MCF 10A (cell line): ENCODE results near the gene SIRT7. TPM values are rescaled to one million over a fixed set of nuclear protein-coding genes. Genes with fewer than 3 reads are reported as not detected.

Source experiments
- BruUV-seq: library from RNA; stranded (reverse); fragments of 400-500 nt; replicated peaks from 2 replicates; lab custom pipeline; 2021; lab: Mats Ljungman, UMichigan
- CTCF ChIA-PET: fragments of 300-600 bp; sonication (Branson Sonifier 250); formaldehyde crosslinking; extraction: SDS; loops from one replicate; lab custom pipeline; 2021; ENCODE audit warnings: antibody characterized with exemption, inconsistent platforms; lab: Yijun Ruan, JAX
- POLR2A ChIA-PET: fragments of 300-600, 350-650 bp; sonication (Branson Sonifier 250); formaldehyde crosslinking; extraction: SDS; loops from one replicate; lab custom pipeline; 2020; ENCODE audit warnings: antibody characterized with exemption, inconsistent platforms; lab: Yijun Ruan, JAX
- DNase-seq: peaks from one replicate; pipeline ENCODE4 v3.0.0-alpha.2; 2018; ENCODE audit not compliant: unreplicated experiment
- H3K27ac Mint-ChIP-seq: one replicate; pipeline ENCODE4 v1.8.0; 2022; ENCODE audit warnings: mild to moderate bottlenecking, low read depth, mixed read lengths; ENCODE audit not compliant: unreplicated experiment
- H3K27me3 Mint-ChIP-seq: one replicate; pipeline ENCODE4 v1.8.0; 2022; ENCODE audit warnings: mixed read lengths; ENCODE audit not compliant: insufficient read depth, unreplicated experiment
- H3K36me3 Mint-ChIP-seq: one replicate; pipeline ENCODE4 v1.8.0; 2022; ENCODE audit warnings: mild to moderate bottlenecking, moderate library complexity, mixed read lengths; ENCODE audit not compliant: insufficient read depth, unreplicated experiment
- H3K4me1 Mint-ChIP-seq: one replicate; pipeline ENCODE4 v1.8.0; 2022; ENCODE audit warnings: mixed read lengths; ENCODE audit not compliant: insufficient read depth, unreplicated experiment
- H3K4me3 Mint-ChIP-seq: one replicate; pipeline ENCODE4 v1.8.0; 2022; ENCODE audit warnings: mild to moderate bottlenecking, moderate library complexity, mixed read lengths; ENCODE audit not compliant: unreplicated experiment
- H3K9me3 Mint-ChIP-seq: one replicate; pipeline ENCODE4 v1.8.0; 2022; ENCODE audit warnings: mixed read lengths; ENCODE audit not compliant: unreplicated experiment
- intact Hi-C: fragments of 100-400 bp; cut with micrococcal nuclease; formaldehyde crosslinking; loops from 2 replicates; pipeline ENCODE4 v1.14.1; 2022
- total RNA-seq: library from RNA; stranded (reverse); gene quantifications from 2 replicates; pipeline ENCODE4 v1.2.3, GENCODE V29; 2022
- TF ChIP-seq, protein P1 (sequence below): fragments of 200-600 bp; IDR thresholded peaks from one replicate; pipeline ENCODE4 v1.8.0; 2022; ENCODE audit warnings: antibody characterized with exemption, mild to moderate bottlenecking; ENCODE audit not compliant: unreplicated experiment

The SIRT7 gene
- total RNA-seq, 1 experiment from 2014 or later, result 36.6 TPM

DNA sequence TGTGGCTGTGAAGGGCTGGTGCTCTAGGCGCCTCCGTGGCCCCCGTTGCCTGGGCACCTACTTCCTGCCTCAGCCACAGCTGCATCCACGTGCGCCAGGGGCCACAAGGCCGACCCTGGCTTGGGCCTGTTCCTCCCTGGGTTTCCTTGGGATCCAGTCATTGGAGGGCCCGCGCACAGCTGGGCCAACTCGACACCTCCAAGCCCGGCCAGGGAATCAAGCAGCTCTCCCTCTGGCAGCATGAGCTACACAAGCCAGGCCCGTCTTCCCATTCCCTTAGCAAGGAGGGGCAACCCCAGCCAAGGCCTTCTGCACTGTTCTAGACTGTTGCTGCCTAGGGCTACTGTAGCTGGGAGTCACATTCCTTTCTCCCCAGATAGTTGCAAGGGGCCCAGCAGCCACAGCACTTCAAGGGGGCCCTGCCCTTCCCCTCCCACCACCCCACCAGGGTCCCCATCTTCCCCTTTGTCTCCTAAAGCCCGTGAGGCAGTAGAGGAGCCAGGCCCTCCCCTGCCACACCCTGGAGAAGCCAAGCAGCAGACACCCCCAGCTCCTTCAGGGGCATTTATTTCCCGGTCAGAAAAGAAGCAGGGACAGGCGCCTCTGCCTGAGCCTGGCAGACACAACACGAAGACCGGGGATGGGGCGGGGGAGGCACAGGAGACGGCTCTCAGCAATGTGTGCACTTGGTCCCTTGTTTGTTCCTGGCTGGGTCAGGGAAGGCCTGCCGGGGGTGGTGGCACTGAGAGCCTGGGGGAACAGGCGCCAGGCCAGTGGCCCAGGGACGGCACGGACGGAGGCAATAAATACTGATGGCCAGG is 50.6 kb downstream of the SIRT7 start:
- ChIA-PET CTCF (interaction anchor here (0.5 kb wide), 1 partner anchor 14 kb away, joined by 4 read pairs; no protein-coding TSS in a partner anchor), POLR2A (interaction anchor here (0.7 to 2.1 kb wide), 15 partner anchors 12 to 164 kb away, joined by 3 to 21 read pairs (median 4); partner anchors contain the start of genes MCRIP1 and MRPL12)
- H3K4me1 Mint-ChIP-seq, result peaks cover 31% of the 10 kb centered on the region
- H3K9me3 Mint-ChIP-seq, result no peaks in the 10 kb centered on the region
- H3K36me3 Mint-ChIP-seq, result peaks cover 91% of the 10 kb centered on the region
- peak overlapping the region; percentile 28 for H3K27ac Mint-ChIP-seq
- H3K4me3 Mint-ChIP-seq, result no peak overlapping the region
- BruUV-seq, result no TSS peak
- no peaks in the 10 kb centered on the region for H3K27me3 Mint-ChIP-seq
- TF ChIP-seq, protein P1, sequence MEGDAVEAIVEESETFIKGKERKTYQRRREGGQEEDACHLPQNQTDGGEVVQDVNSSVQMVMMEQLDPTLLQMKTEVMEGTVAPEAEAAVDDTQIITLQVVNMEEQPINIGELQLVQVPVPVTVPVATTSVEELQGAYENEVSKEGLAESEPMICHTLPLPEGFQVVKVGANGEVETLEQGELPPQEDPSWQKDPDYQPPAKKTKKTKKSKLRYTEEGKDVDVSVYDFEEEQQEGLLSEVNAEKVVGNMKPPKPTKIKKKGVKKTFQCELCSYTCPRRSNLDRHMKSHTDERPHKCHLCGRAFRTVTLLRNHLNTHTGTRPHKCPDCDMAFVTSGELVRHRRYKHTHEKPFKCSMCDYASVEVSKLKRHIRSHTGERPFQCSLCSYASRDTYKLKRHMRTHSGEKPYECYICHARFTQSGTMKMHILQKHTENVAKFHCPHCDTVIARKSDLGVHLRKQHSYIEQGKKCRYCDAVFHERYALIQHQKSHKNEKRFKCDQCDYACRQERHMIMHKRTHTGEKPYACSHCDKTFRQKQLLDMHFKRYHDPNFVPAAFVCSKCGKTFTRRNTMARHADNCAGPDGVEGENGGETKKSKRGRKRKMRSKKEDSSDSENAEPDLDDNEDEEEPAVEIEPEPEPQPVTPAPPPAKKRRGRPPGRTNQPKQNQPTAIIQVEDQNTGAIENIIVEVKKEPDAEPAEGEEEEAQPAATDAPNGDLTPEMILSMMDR, result no peak
- intact Hi-C loops, result loop anchor here (10.0 kb wide), 1 partner anchor 47 kb away; the partner anchor contains the start of genes PCYT2 and SIRT7
- DNase-seq, result peak; percentile 55

DNA sequence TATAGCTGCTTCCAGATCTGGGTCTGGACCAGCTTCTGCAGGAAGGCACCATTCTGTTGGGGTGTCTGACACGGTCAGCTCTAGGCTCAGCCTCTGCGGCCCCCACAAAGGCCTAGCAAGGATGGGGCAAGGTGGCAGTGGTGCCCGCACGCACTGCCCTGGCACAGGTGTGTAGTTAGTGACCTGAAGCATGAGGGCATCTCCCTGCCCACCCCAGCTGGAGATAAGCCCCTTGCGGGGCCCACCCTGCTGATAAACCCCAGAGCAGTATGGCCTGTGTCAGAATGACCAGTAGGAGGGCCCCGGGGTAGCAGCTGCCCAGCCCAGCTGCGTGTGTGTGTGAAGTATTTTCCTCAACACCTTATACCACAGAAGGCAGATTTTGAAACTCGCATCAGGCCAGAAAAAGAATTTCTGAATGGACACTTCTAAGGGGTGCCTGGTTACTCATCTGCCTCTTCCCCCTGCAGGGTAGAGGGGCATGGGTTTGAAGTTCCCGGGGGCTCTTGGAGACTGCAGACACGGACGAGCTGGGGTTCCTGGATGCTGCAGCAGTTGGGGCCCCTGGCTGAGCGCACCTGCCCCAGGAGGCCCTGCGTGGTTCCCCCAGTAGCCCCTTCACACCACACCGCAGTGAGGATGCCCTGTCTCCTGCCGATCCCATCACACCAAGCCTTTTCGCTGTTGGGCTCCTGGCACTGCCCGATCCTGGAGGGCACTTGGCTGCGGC is 51.4 kb downstream of the SIRT7 start:
- Mint-ChIP-seq H3K4me1 (peaks cover 31% of the 10 kb centered on the region), H3K27ac (no peak overlapping the region), H3K36me3 (peaks cover 87% of the 10 kb centered on the region), H3K9me3 (no peaks in the 10 kb centered on the region), H3K27me3 (no peaks in the 10 kb centered on the region), H3K4me3 (no peak overlapping the region)
- TF ChIP-seq, protein P1, result no peak
- intact Hi-C loops, result loop anchor here (10.0 kb wide), 1 partner anchor 48 kb away; the partner anchor contains the start of genes PCYT2 and SIRT7
- no TSS peak for BruUV-seq
- ChIA-PET CTCF (interaction anchor here (0.5 kb wide), 1 partner anchor 198 kb away, joined by 8 read pairs; no protein-coding TSS in a partner anchor), POLR2A (interaction anchor here (0.8 to 2.1 kb wide), 15 partner anchors 9 to 163 kb away, joined by 3 to 21 read pairs (median 4); partner anchors contain the start of genes MCRIP1 and MRPL12)
- DNase-seq, result no peak

DNA sequence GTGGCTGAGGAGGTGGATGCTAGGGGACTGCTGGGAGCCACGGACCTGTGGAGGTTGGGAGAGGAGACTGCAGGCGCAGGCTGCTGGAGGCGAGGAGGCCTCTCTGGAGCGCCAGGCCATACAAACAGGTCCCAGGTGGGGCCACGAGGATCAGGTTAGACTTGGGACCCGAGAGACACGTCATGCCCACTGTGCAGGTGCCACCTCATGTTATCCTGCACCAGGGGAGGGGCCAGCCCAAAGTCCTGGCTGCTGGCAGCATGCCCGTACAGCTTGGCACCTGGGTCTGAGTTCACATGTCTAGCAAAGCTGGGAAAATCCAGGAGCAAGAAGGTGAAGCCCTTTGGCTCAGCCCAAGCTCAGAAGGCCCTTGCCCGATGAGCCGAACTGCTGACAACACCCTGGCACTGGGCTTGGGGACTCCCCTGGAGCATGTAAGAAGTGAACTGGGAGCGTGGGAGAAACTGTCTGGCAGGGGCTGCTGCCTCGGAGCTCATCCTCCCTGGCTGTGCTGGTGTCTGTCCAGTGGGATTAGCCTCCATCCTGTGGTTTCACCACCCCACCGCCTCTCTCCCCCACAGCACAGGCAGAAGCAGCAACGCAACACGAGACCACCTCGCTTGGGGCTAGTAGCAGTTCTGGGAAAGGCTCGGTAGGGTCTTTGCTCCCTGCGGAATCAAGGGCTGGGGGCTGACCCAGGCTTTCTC is 52.1 kb downstream of the SIRT7 start:
- TF ChIP-seq, protein P1, result no peak
- no peak overlapping the region for H3K4me3 Mint-ChIP-seq
- H3K27ac Mint-ChIP-seq, result no peak overlapping the region
- no TSS peak for BruUV-seq
- peaks cover 81% of the 10 kb centered on the region for H3K36me3 Mint-ChIP-seq
- no peaks in the 10 kb centered on the region for H3K9me3 Mint-ChIP-seq
- no peaks in the 10 kb centered on the region for H3K27me3 Mint-ChIP-seq
- intact Hi-C loops, result loop anchor here (10.0 kb wide), 1 partner anchor 49 kb away; the partner anchor contains the start of genes PCYT2 and SIRT7
- ChIA-PET CTCF (interaction anchor here (0.5 to 0.7 kb wide), 2 partner anchors 133 to 197 kb away, joined by 3 to 8 read pairs; no protein-coding TSS in a partner anchor), POLR2A (interaction anchor here (0.7 to 2.1 kb wide), 11 partner anchors 9 to 182 kb away, joined by 3 to 21 read pairs (median 4); partner anchors contain the start of genes ARL16, HGS and MCRIP1)
- H3K4me1 Mint-ChIP-seq, result peaks cover 31% of the 10 kb centered on the region
- peak; percentile 57 for DNase-seq
